ENCODE measurements around the gene HNF4A. TPM values are rescaled to one million over a fixed set of nuclear protein-coding genes. Genes with fewer than 3 reads are reported as not detected.

The HNF4A gene
- total and polyA plus RNA-seq, 11 donors, result 0.03 TPM; not detected in 10

- Histone ChIP-seq H3K4me1 (no peaks in the 10 kb centered on the region), H3K4me3 (no peak within 1 kb of the TSS), H3K9me3 (no peaks in the 10 kb centered on the region), H3K27me3 (peaks cover 0 to 20% (median 0%) of the 10 kb centered on the region in 9 donors), H3K36me3 (no peaks in the 10 kb centered on the region), H3K27ac (no peak within 1 kb of the TSS)
- TF ChIP-seq POLR2A (IDR thresholded peaks at IDR 0.05) (no peak), CTCF (IDR thresholded peaks at IDR 0.05) (no peak)
- no peak for DNase-seq
- 81 to 88% (median 83%) methylated on average over 14 to 16 of the region's 16 CpGs for WGBS, 4 donors
- ATAC-seq, result no peak
- intact Hi-C loops (cut with DNase I), result no loop called here
Observed at GRCh38 chr20:44336725-44337380, 18.6 kb upstream of the HNF4A start, which contains the start of gene R3HDML. R3HDML (plus strand) TSS chr20:44337043; CDS start chr20:44337158, 115 bp downstream.

GRCh38 chr20:44342248-44342647, 13.3 kb upstream of the HNF4A start:
- WGBS, 4 donors, result 51 to 67% (median 55%) methylated on average over 6 of the region's 6 CpGs
- intact Hi-C loops (cut with DNase I), result no loop called here
- TF ChIP-seq CTCF (IDR thresholded peaks at IDR 0.05) (no peak), POLR2A (IDR thresholded peaks at IDR 0.05) (no peak)
- Histone ChIP-seq H3K27me3 (peaks cover 0 to 3% (median 0%) of the 10 kb centered on the region in 9 donors), H3K9me3 (no peaks in the 10 kb centered on the region), H3K4me3 (no peak overlapping the region), H3K27ac (peak overlapping the region in 1 of 12 donors; percentile 39), H3K4me1 (no peaks in the 10 kb centered on the region), H3K36me3 (no peaks in the 10 kb centered on the region)
- no peak for DNase-seq
- ATAC-seq, result peak in 1 of 4 donors; percentile 63

GRCh38 chr20:44343162-44343675, 12.3 kb upstream of the HNF4A start:
- 76 to 91% (median 79%) methylated on average over 12 of the region's 12 CpGs for WGBS, 4 donors
- Histone ChIP-seq H3K27me3 (no peaks in the 10 kb centered on the region), H3K4me1 (no peaks in the 10 kb centered on the region), H3K9me3 (no peaks in the 10 kb centered on the region), H3K36me3 (no peaks in the 10 kb centered on the region), H3K27ac (no peak overlapping the region), H3K4me3 (no peak overlapping the region)
- DNase-seq (no peak), ATAC-seq (no peak)
- intact Hi-C loops (cut with DNase I), result no loop called here
- TF ChIP-seq CTCF (IDR thresholded peaks at IDR 0.05), result no peak
- no peak for TF ChIP-seq POLR2A (IDR thresholded peaks at IDR 0.05)

GRCh38 chr20:44344723-44345122, 10.8 kb upstream of the HNF4A start:
- WGBS, 4 donors, result 84 to 90% (median 86%) methylated on average over 4 of the region's 4 CpGs
- no peaks in the 10 kb centered on the region for H3K27me3 ChIP-seq
- no peaks in the 10 kb centered on the region for H3K9me3 ChIP-seq
- no peak for DNase-seq
- intact Hi-C loops (cut with DNase I), result no loop called here
- H3K27ac ChIP-seq, result no peak overlapping the region
- no peaks in the 10 kb centered on the region for H3K4me1 ChIP-seq
- ATAC-seq, result no peak
- TF ChIP-seq CTCF (IDR thresholded peaks at IDR 0.05) (no peak), POLR2A (IDR thresholded peaks at IDR 0.05) (no peak)
- no peaks in the 10 kb centered on the region for H3K36me3 ChIP-seq
- H3K4me3 ChIP-seq, result no peak overlapping the region
